Mesenchymal stem cell (in vitro differentiated cells and primary cell): ENCODE results near the gene MYH11.
A peak's percentile ranks its signal among the peaks of the same experiment; 100 is the strongest.

ENCODE experiments used
- DNase-seq: peaks from one replicate; pipeline ENCODE4 v3.0.0-alpha.2; 2013
- H2AFZ ChIP-seq: one replicate; pipeline ENCODE4 v1.6.1; 2013; ENCODE audit warnings: low read depth, mild to moderate bottlenecking, control low read depth, inconsistent platforms, low read length, moderate library complexity
- H2AK5ac ChIP-seq: 2 replicates; pipeline ENCODE4 v1.6.1; 2013; ENCODE audit warnings: low read length, moderate library complexity, mild to moderate bottlenecking, inconsistent platforms; ENCODE audit not compliant: severe bottlenecking
- H2BK120ac ChIP-seq: one replicate; pipeline ENCODE4 v1.6.1; 2013; ENCODE audit warnings: low read depth, mild to moderate bottlenecking, inconsistent platforms, low read length, moderate library complexity
- H2BK12ac ChIP-seq, 2 experiments: one replicate each; pipeline ENCODE4 v1.6.1; 2013; ENCODE audit warnings: inconsistent platforms in 2 of 2, low read length in 2 of 2, mild to moderate bottlenecking in 2 of 2, moderate library complexity in 2 of 2, control low read depth in 1 of 2
- H2BK15ac ChIP-seq: one replicate; pipeline ENCODE4 v1.6.1; 2013; ENCODE audit warnings: mild to moderate bottlenecking, low read depth, inconsistent platforms; ENCODE audit not compliant: poor library complexity, severe bottlenecking
- H2BK5ac ChIP-seq: 2 replicates; pipeline ENCODE4 v1.6.1; 2013; ENCODE audit warnings: low read depth, mild to moderate bottlenecking, low read length, control low read depth, inconsistent platforms; ENCODE audit not compliant: poor library complexity, severe bottlenecking
- H3K14ac ChIP-seq, 2 experiments: one replicate each; pipeline ENCODE4 v1.6.1; 2013; ENCODE audit warnings: inconsistent platforms in 2 of 2, low read length in 2 of 2, control low read depth in 1 of 2, mild to moderate bottlenecking in 1 of 2, moderate library complexity in 1 of 2
- H3K18ac ChIP-seq, 2 experiments: one replicate each; pipeline ENCODE4 v1.6.1; 2013; ENCODE audit warnings: inconsistent platforms in 2 of 2, low read length in 2 of 2, control low read depth in 1 of 2, low read depth in 1 of 2, mild to moderate bottlenecking in 1 of 2
- H3K23ac ChIP-seq, 2 experiments: one replicate each; pipeline ENCODE4 v1.6.1; 2013; ENCODE audit warnings: inconsistent platforms in 2 of 2, low read length in 2 of 2, mild to moderate bottlenecking in 2 of 2, moderate library complexity in 2 of 2, control low read depth in 1 of 2
- H3K27ac ChIP-seq: 2 replicates; pipeline ENCODE4 v1.5.1; 2013; ENCODE audit warnings: mild to moderate bottlenecking, moderate library complexity, low read length, control low read depth, inconsistent platforms; ENCODE audit not compliant: poor library complexity, severe bottlenecking
- H3K27me3 ChIP-seq, 2 experiments: 2 replicates each; pipeline versions ENCODE4 v1.6.1 to v1.7.0; 2013; ENCODE audit warnings: low read length in 2 of 2, mild to moderate bottlenecking in 2 of 2, moderate library complexity in 2 of 2, control low read depth in 1 of 2, inconsistent platforms in 1 of 2; ENCODE audit not compliant: control insufficient read depth in 1 of 2, insufficient read depth in 1 of 2
- H3K36me3 ChIP-seq, 2 experiments: 2 replicates each; pipeline versions ENCODE4 v1.6.1 to v1.7.0; 2013; ENCODE audit warnings: low read length in 2 of 2, control low read depth in 1 of 2, inconsistent platforms in 1 of 2, low read depth in 1 of 2, mild to moderate bottlenecking in 1 of 2; ENCODE audit not compliant: insufficient read depth in 2 of 2, control insufficient read depth in 1 of 2
- H3K4ac ChIP-seq, 2 experiments: one replicate each; pipeline ENCODE4 v1.6.1; 2013; ENCODE audit warnings: inconsistent platforms in 2 of 2, low read length in 2 of 2, mild to moderate bottlenecking in 2 of 2, moderate library complexity in 2 of 2, control low read depth in 1 of 2, low read depth in 1 of 2
- H3K4me1 ChIP-seq: 2 replicates; pipeline ENCODE4 v1.6.1; 2013; ENCODE audit warnings: low read depth, low read length, control low read depth; ENCODE audit not compliant: control insufficient read depth, insufficient read depth
- H3K4me2 ChIP-seq: 2 replicates; pipeline ENCODE4 v1.6.1; 2013; ENCODE audit warnings: low read length, mild to moderate bottlenecking, inconsistent platforms; ENCODE audit not compliant: poor library complexity, severe bottlenecking
- H3K4me3 ChIP-seq, 2 experiments: 2 replicates each; pipeline versions ENCODE4 v1.5.1 to v1.7.0; 2013; ENCODE audit warnings: low read length in 2 of 2, mild to moderate bottlenecking in 2 of 2, control low read depth in 1 of 2, low read depth in 1 of 2; ENCODE audit not compliant: insufficient read depth in 1 of 2
- H3K79me1 ChIP-seq: replicated peaks from 2 replicates; pipeline ENCODE4 v1.6.1; 2013; ENCODE audit warnings: mild to moderate bottlenecking, control low read depth, low read length, inconsistent platforms; ENCODE audit not compliant: poor library complexity, severe bottlenecking
- H3K9ac ChIP-seq: 2 replicates; pipeline ENCODE4 v1.7.0; 2013; ENCODE audit warnings: mild to moderate bottlenecking, low read length, moderate library complexity
- H3K9me3 ChIP-seq: 2 replicates; pipeline ENCODE4 v1.7.0; 2013; ENCODE audit warnings: mild to moderate bottlenecking, low read length; ENCODE audit not compliant: control insufficient read depth
- H4K8ac ChIP-seq: one replicate; pipeline ENCODE4 v1.6.1; 2013; ENCODE audit warnings: inconsistent platforms, mild to moderate bottlenecking, low read length, moderate library complexity
- H4K91ac ChIP-seq: one replicate; pipeline ENCODE4 v1.6.1; 2013; ENCODE audit warnings: mild to moderate bottlenecking, low read length, inconsistent platforms
- WGBS: methylation state at CpG from one replicate; pipeline ENCODE4 v1.1.7; 2013; ENCODE audit warnings: mixed read lengths; 5-methylcytosine and 5-hydroxymethylcytosine counted together

MYH11 gene

DNA sequence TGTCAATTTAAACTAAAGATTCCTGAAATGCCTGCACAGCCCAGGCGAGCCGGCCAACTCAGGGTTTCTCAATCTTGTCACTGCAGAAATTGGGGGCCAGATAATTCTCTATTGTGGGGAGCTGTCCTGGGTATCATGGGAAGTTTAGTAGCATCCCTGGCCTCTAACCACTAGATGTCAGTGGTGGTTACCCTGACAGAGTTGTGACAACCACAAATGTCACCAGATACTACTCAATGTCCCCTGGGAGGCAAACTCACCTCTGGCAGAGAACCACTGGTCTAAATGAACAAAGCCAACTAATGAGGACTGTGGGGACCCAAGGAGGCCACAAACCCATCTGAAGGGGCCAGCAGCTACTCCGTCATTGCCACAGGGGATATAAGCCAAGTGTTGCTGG is 90.9 kb downstream of the MYH11 start:
- no peak overlapping the region for H3K23ac ChIP-seq
- no peak overlapping the region for H2BK120ac ChIP-seq
- peak; percentile 55 for DNase-seq
- H3K79me1 ChIP-seq: no peaks in the 10 kb centered on the region
- H3K4me2 ChIP-seq: no peak overlapping the region
- H3K27me3 ChIP-seq: peaks cover 28 to 37% of the 10 kb centered on the region in 2 experiments
- H3K27ac ChIP-seq: no peak overlapping the region
- no peak overlapping the region for H3K4me3 ChIP-seq
- H2BK15ac ChIP-seq: no peak overlapping the region
- H3K9ac ChIP-seq: no peak overlapping the region
- no peak overlapping the region for H4K91ac ChIP-seq
- H4K8ac ChIP-seq: no peak overlapping the region
- WGBS: 40% methylated on average over 3 of the region's 3 CpGs
- no peak overlapping the region for H2BK12ac ChIP-seq
- H2BK5ac ChIP-seq: no peak overlapping the region
- H3K36me3 ChIP-seq: no peaks in the 10 kb centered on the region
- H3K14ac ChIP-seq: no peak overlapping the region
- no peaks in the 10 kb centered on the region for H3K4me1 ChIP-seq
- H3K9me3 ChIP-seq: no peaks in the 10 kb centered on the region
- no peak overlapping the region for H3K4ac ChIP-seq
- no peak overlapping the region for H2AFZ ChIP-seq
- H3K18ac ChIP-seq: no peak overlapping the region
- H2AK5ac ChIP-seq: no peak overlapping the region

DNA sequence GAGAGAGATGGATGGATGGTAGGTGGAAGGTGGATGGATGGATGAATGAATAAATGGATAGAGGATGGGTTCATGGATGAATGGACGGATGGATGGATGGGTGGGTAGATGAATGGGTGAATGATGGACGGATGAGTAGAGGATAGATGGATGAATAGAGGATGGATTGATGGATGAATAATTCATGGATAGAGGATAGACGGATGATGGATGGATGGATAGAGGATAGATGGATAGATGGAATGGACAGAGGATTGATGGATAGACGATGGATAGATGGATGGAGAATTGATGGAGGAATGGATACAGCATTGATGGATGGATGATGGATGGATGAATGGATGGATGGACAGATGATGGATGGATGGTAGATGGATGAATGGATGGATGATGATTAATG is 91.7 kb downstream of the MYH11 start:
- H2AFZ ChIP-seq: no peak overlapping the region

DNA sequence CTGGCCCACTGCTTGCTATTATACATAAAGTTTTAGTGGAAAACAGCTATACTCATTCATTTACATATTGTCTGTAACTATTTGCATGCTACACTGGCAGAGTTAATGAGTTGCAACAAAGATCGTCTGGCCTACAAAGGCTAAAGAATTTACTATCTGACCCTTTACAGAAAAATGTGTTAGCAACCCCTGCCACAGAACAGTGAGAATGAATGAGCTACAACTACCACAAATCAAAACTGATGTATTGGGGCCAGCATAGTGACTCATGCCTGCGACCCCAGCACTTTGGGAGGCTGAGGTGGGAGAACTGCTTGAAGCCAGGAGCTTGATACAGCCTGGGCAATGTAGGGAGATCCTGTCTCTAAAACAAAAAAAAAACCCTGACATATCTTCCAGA is 92.7 kb downstream of the MYH11 start:
- peaks cover 21 to 45% of the 10 kb centered on the region in 2 experiments for H3K27me3 ChIP-seq
- no peak overlapping the region for H4K91ac ChIP-seq
- no peak overlapping the region for H2AFZ ChIP-seq
- H3K4ac ChIP-seq: no peak overlapping the region
- no peaks in the 10 kb centered on the region for H3K36me3 ChIP-seq
- no peak for DNase-seq
- no peak overlapping the region for H3K23ac ChIP-seq
- H3K18ac ChIP-seq: no peak overlapping the region
- H3K79me1 ChIP-seq: no peaks in the 10 kb centered on the region
- H3K9me3 ChIP-seq: no peaks in the 10 kb centered on the region
- H2BK12ac ChIP-seq: no peak overlapping the region
- H3K27ac ChIP-seq: no peak overlapping the region
- H3K4me3 ChIP-seq: no peak overlapping the region
- no peak overlapping the region for H2AK5ac ChIP-seq
- H3K14ac ChIP-seq: no peak overlapping the region
- H2BK15ac ChIP-seq: no peak overlapping the region
- H4K8ac ChIP-seq: no peak overlapping the region
- WGBS: 47% methylated on average over 2 of the region's 2 CpGs
- no peak overlapping the region for H3K4me2 ChIP-seq
- no peak overlapping the region for H2BK120ac ChIP-seq
- H3K4me1 ChIP-seq: no peaks in the 10 kb centered on the region
- H2BK5ac ChIP-seq: no peak overlapping the region
- no peak overlapping the region for H3K9ac ChIP-seq

More for the DNA sequence above, 91.7 kb downstream of the MYH11 start:
- Histone ChIP-seq H3K23ac (no peak overlapping the region), H3K4me1 (no peaks in the 10 kb centered on the region), H2BK15ac (no peak overlapping the region), H2AK5ac (no peak overlapping the region), H4K8ac (no peak overlapping the region), H3K18ac (no peak overlapping the region), H2BK5ac (no peak overlapping the region), H3K9ac (peak overlapping the region; percentile 9), H3K4me2 (no peak overlapping the region), H3K27me3 (peaks cover 22 to 41% of the 10 kb centered on the region in 2 experiments), H3K27ac (no peak overlapping the region), H3K9me3 (no peaks in the 10 kb centered on the region), H3K79me1 (no peaks in the 10 kb centered on the region), H3K14ac (no peak overlapping the region), H2BK120ac (no peak overlapping the region), H2BK12ac (no peak overlapping the region), H3K4ac (no peak overlapping the region), H3K36me3 (no peaks in the 10 kb centered on the region), H4K91ac (no peak overlapping the region), H3K4me3 (no peak overlapping the region)
- WGBS: 83% methylated on average over 4 of the region's 4 CpGs
- DNase-seq: no peak

DNA sequence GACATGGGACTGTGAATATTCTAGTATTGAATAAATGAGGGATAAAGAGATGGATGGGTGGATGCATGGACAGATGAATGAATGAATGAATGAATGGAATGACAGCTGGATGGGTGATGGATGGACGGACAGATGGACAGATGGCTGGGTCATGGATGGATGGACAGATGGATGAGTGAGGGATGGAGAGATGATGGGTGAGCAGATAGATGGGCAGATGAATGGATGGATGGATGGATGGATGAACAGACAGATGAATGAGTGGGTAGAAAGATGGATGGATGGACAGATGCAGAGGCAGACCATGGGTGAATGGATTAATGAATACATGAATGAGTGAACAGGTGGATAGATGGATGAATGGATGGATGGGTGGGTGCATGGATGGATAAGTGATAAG is 96.7 kb downstream of the MYH11 start:
- no peak overlapping the region for H3K14ac ChIP-seq
- no peak overlapping the region for H2AFZ ChIP-seq
- no peak overlapping the region for H2AK5ac ChIP-seq
- H3K9me3 ChIP-seq: no peaks in the 10 kb centered on the region
- no peaks in the 10 kb centered on the region for H3K4me1 ChIP-seq
- H3K27me3 ChIP-seq: peaks cover 21 to 52% of the 10 kb centered on the region in 2 experiments
- no peak overlapping the region for H2BK12ac ChIP-seq
- H3K4me3 ChIP-seq: no peak overlapping the region
- H2BK5ac ChIP-seq: no peak overlapping the region
- H3K9ac ChIP-seq: no peak overlapping the region
- H4K8ac ChIP-seq: no peak overlapping the region
- H3K4ac ChIP-seq: no peak overlapping the region
- no peaks in the 10 kb centered on the region for H3K36me3 ChIP-seq
- 88% methylated on average over 1 of the region's 1 CpG for WGBS
- DNase-seq: no peak
- H2BK15ac ChIP-seq: no peak overlapping the region
- no peak overlapping the region for H3K18ac ChIP-seq
- H2BK120ac ChIP-seq: no peak overlapping the region
- H3K27ac ChIP-seq: no peak overlapping the region
- H3K79me1 ChIP-seq: no peaks in the 10 kb centered on the region
- no peak overlapping the region for H3K23ac ChIP-seq
- H3K4me2 ChIP-seq: no peak overlapping the region
- no peak overlapping the region for H4K91ac ChIP-seq
